H9 (cell line): Measurements from ENCODE around the gene PRR16. TPM values are rescaled to one million over a fixed set of nuclear protein-coding genes. Genes with fewer than 3 reads are reported as not detected.

ENCODE experiments used
- DNase-seq: peaks from one replicate; pipeline ENCODE4 v3.0.0-alpha.2; 2017
- H2AFZ ChIP-seq: one replicate; pipeline ENCODE4 v1.6.1; 2013; ENCODE audit warnings: mild to moderate bottlenecking, low read length, control low read depth, moderate library complexity
- H2AK5ac ChIP-seq: 2 replicates; pipeline ENCODE4 v1.6.1; 2013; ENCODE audit warnings: low read length, control low read depth, mixed read lengths; ENCODE audit not compliant: insufficient read length
- H2BK120ac ChIP-seq: one replicate; pipeline ENCODE4 v1.6.1; 2013; ENCODE audit warnings: low read depth, mild to moderate bottlenecking, low read length, control low read depth, inconsistent platforms; ENCODE audit not compliant: poor library complexity, severe bottlenecking
- H2BK12ac ChIP-seq: 2 replicates; pipeline ENCODE4 v1.6.1; 2013; ENCODE audit warnings: low read length, control low read depth, mixed read lengths, low read depth; ENCODE audit not compliant: insufficient read length
- H2BK15ac ChIP-seq: 2 replicates; pipeline ENCODE4 v1.6.1; 2013; ENCODE audit warnings: low read depth, low read length, control low read depth
- H2BK20ac ChIP-seq: one replicate; pipeline ENCODE4 v1.6.1; 2013; ENCODE audit warnings: low read depth, mild to moderate bottlenecking, low read length, control low read depth, inconsistent platforms; ENCODE audit not compliant: poor library complexity, severe bottlenecking
- H2BK5ac ChIP-seq: 2 replicates; pipeline ENCODE4 v1.6.1; 2013; ENCODE audit warnings: low read length, control low read depth, mixed read lengths; ENCODE audit not compliant: insufficient read length
- H3K14ac ChIP-seq: 2 replicates; pipeline ENCODE4 v1.6.1; 2013; ENCODE audit warnings: low read length, control low read depth; ENCODE audit not compliant: insufficient read depth
- H3K18ac ChIP-seq: 2 replicates; pipeline ENCODE4 v1.6.1; 2013; ENCODE audit warnings: low read depth, mild to moderate bottlenecking, mixed read lengths, low read length, control low read depth; ENCODE audit not compliant: insufficient read length
- H3K23ac ChIP-seq: 2 replicates; pipeline ENCODE4 v1.6.1; 2013; ENCODE audit warnings: low read length, control low read depth, mixed read lengths, low read depth; ENCODE audit not compliant: insufficient read length
- H3K23me2 ChIP-seq: 2 replicates; pipeline ENCODE4 v1.6.1; 2013; ENCODE audit warnings: low read depth, mild to moderate bottlenecking, mixed read lengths, low read length, control low read depth; ENCODE audit not compliant: insufficient read length, poor library complexity, severe bottlenecking
- H3K27ac ChIP-seq: 2 replicates; pipeline ENCODE4 v1.5.1; 2013; ENCODE audit warnings: low read length, control low read depth, mixed read lengths, low read depth; ENCODE audit not compliant: insufficient read length
- H3K27me3 ChIP-seq: 2 replicates; pipeline ENCODE4 v1.6.1; 2013; ENCODE audit warnings: low read length, control low read depth, inconsistent platforms; ENCODE audit not compliant: insufficient read depth
- H3K4ac ChIP-seq: 2 replicates; pipeline ENCODE4 v1.6.1; 2013; ENCODE audit warnings: low read depth, mild to moderate bottlenecking, control low read depth, inconsistent platforms, low read length, moderate library complexity
- H3K4me1 ChIP-seq: 2 replicates; pipeline ENCODE4 v1.6.1; 2013; ENCODE audit warnings: low read length, control low read depth, inconsistent platforms; ENCODE audit not compliant: insufficient read depth
- H3K4me2 ChIP-seq: 2 replicates; pipeline ENCODE4 v1.6.1; 2013; ENCODE audit warnings: low read length, control low read depth, mixed read lengths; ENCODE audit not compliant: insufficient read length, insufficient read depth
- H3K56ac ChIP-seq: 2 replicates; pipeline ENCODE4 v1.6.1; 2013; ENCODE audit warnings: low read depth, mild to moderate bottlenecking, mixed read lengths, low read length, control low read depth; ENCODE audit not compliant: insufficient read length
- H3K79me1 ChIP-seq: 2 replicates; pipeline ENCODE4 v1.6.1; 2013; ENCODE audit warnings: low read depth, mild to moderate bottlenecking, moderate library complexity, low read length, control low read depth, inconsistent platforms; ENCODE audit not compliant: insufficient read depth, poor library complexity, severe bottlenecking
- H3K79me2 ChIP-seq: 2 replicates; pipeline ENCODE4 v1.6.1; 2013; ENCODE audit warnings: low read length, control low read depth, inconsistent platforms; ENCODE audit not compliant: insufficient read depth
- H3K9ac ChIP-seq: 2 replicates; pipeline ENCODE4 v1.6.1; 2013; ENCODE audit warnings: low read length, control low read depth, mixed read lengths; ENCODE audit not compliant: insufficient read length; ENCODE audit errors: extremely low read depth
- H3K9me3 ChIP-seq: one replicate; pipeline ENCODE4 v1.6.1; 2013; ENCODE audit warnings: low read depth, low read length, inconsistent platforms; ENCODE audit not compliant: control insufficient read depth
- H3T11ph ChIP-seq: one replicate; pipeline ENCODE4 v1.6.1; 2013; ENCODE audit warnings: mild to moderate bottlenecking, low read length, control low read depth, inconsistent platforms
- H4K20me1 ChIP-seq: one replicate; pipeline ENCODE4 v1.6.1; 2013; ENCODE audit not compliant: control insufficient read depth, insufficient read length, insufficient read depth
- H4K5ac ChIP-seq: 2 replicates; pipeline ENCODE4 v1.6.1; 2013; ENCODE audit warnings: low read depth, mild to moderate bottlenecking, mixed read lengths, low read length, control low read depth; ENCODE audit not compliant: insufficient read length
- H4K8ac ChIP-seq: replicated peaks from 2 replicates; pipeline ENCODE4 v1.6.1; 2013; ENCODE audit warnings: low read length, control low read depth, mixed read lengths, low read depth; ENCODE audit not compliant: insufficient read length
- H4K91ac ChIP-seq: 2 replicates; pipeline ENCODE4 v1.6.1; 2013; ENCODE audit warnings: low read depth, mild to moderate bottlenecking, moderate library complexity, mixed read lengths, low read length, control low read depth; ENCODE audit not compliant: insufficient read length
- H3K27ac Mint-ChIP-seq, 3 experiments: 2 replicates in 2 of 3; 3 replicates in 1 of 3; pipeline ENCODE4 v1.8.0; 2020 to 2021; ENCODE audit warnings: mixed read lengths in 3 of 3, mild to moderate bottlenecking in 1 of 3, moderate library complexity in 1 of 3
- H3K27me3 Mint-ChIP-seq: 2 replicates; pipeline ENCODE4 v1.8.0; 2021; ENCODE audit warnings: low read depth, mild to moderate bottlenecking, moderate library complexity, mixed read lengths
- H3K36me3 Mint-ChIP-seq, 3 experiments: 2 replicates in 2 of 3; 3 replicates in 1 of 3; pipeline ENCODE4 v1.8.0; 2020 to 2021; ENCODE audit warnings: low read depth in 3 of 3, mixed read lengths in 3 of 3; ENCODE audit not compliant: insufficient read depth in 1 of 3
- H3K4me1 Mint-ChIP-seq, 2 experiments: 2 replicates each; pipeline ENCODE4 v1.8.0; 2020; ENCODE audit warnings: mixed read lengths in 2 of 2
- H3K4me3 Mint-ChIP-seq, 2 experiments: 2 replicates in 1 of 2; 3 replicates in 1 of 2; pipeline ENCODE4 v1.8.0; 2020 to 2021; ENCODE audit warnings: mild to moderate bottlenecking in 2 of 2, mixed read lengths in 2 of 2, moderate library complexity in 1 of 2
- H3K9me3 Mint-ChIP-seq, 2 experiments: 2 replicates in 1 of 2; 3 replicates in 1 of 2; pipeline ENCODE4 v1.8.0; 2020; ENCODE audit warnings: mild to moderate bottlenecking in 2 of 2, mixed read lengths in 2 of 2, moderate library complexity in 1 of 2
- CTCF ChIP-seq: fragments of 200-600 bp; sonication (generic); conservative IDR thresholded peaks from 3 replicates; pipeline ENCODE4 v1.8.0; 2021; ENCODE audit warnings: antibody characterized with exemption, mild to moderate bottlenecking
- WGBS: extraction: QIAGEN DNeasy Blood & Tissue Kit; methylation state at CpG from one replicate; pipeline ENCODE4 v1.1.7; 2013; ENCODE audit warnings: missing lambda C conversion rate, low lambda C conversion rate, mixed read lengths; ENCODE audit not compliant: insufficient read length; ENCODE audit errors: extremely low coverage; 5-methylcytosine and 5-hydroxymethylcytosine counted together
- total RNA-seq: library from RNA; stranded (reverse); gene quantifications from 2 replicates; pipeline ENCODE4 v1.2.1, GENCODE V29; 2021

PRR16 gene
- total RNA-seq, 1 experiment from 2014 or later, result 0.13 TPM

- Mint-ChIP-seq H3K27ac (no peak overlapping the region), H3K9me3 (no peaks in the 10 kb centered on the region), H3K4me3 (no peak overlapping the region), H3K27me3 (no peaks in the 10 kb centered on the region), H3K36me3 (no peaks in the 10 kb centered on the region), H3K4me1 (no peaks in the 10 kb centered on the region)
- no peak overlapping the region for H3K14ac ChIP-seq
- H3K4ac ChIP-seq, result no peak overlapping the region
- WGBS, result no CpG with 5 or more reads among the region's 2 CpGs
- H4K91ac ChIP-seq, result no peak overlapping the region
- no peaks in the 10 kb centered on the region for H3K23me2 ChIP-seq
- H3K4me2 ChIP-seq, result no peak overlapping the region
- H3K79me1 ChIP-seq, result no peaks in the 10 kb centered on the region
- no peak overlapping the region for H3K27ac ChIP-seq
- no peak for DNase-seq
- H4K20me1 ChIP-seq, result no peaks in the 10 kb centered on the region
- no peak overlapping the region for H3K56ac ChIP-seq
- H3K23ac ChIP-seq, result no peak overlapping the region
- H2BK12ac ChIP-seq, result no peak overlapping the region
- no peak for TF ChIP-seq CTCF
- H3K27me3 ChIP-seq, result no peaks in the 10 kb centered on the region
- H2BK15ac ChIP-seq, result no peak overlapping the region
- H3T11ph ChIP-seq, result no peak overlapping the region
- H2BK120ac ChIP-seq, result no peak overlapping the region
- H2AFZ ChIP-seq, result no peak overlapping the region
- no peak overlapping the region for H3K18ac ChIP-seq
- no peak overlapping the region for H2AK5ac ChIP-seq
- H2BK20ac ChIP-seq, result no peak overlapping the region
- no peaks in the 10 kb centered on the region for H3K79me2 ChIP-seq
- no peak overlapping the region for H4K5ac ChIP-seq
- H3K9me3 ChIP-seq, result no peaks in the 10 kb centered on the region
- H4K8ac ChIP-seq, result no peak overlapping the region
- H3K9ac ChIP-seq, result no peak overlapping the region
- H2BK5ac ChIP-seq, result no peak overlapping the region
- H3K4me1 ChIP-seq, result no peaks in the 10 kb centered on the region
Measured at GRCh38 chr5:120550358-120550757, 86.3 kb downstream of the PRR16 start.
